Loucy (cell line): ENCODE data around the gene WWOX.

ENCODE experiments used
- EZH2phosphoT487 ChIP-seq: fragments of 200-600 bp; IDR thresholded peaks from 2 replicates; pipeline ENCODE4 v1.6.1; 2018; ENCODE audit warnings: antibody characterized with exemption, mild to moderate bottlenecking, moderate library complexity, borderline replicate concordance
- TF ChIP-seq, protein P1 (sequence below): fragments of 200-600 bp; sonication (generic); conservative IDR thresholded peaks from 2 replicates; pipeline ENCODE4 v1.5.1; 2014; ENCODE audit warnings: mild to moderate bottlenecking, antibody characterized with exemption, low read length

DNA sequence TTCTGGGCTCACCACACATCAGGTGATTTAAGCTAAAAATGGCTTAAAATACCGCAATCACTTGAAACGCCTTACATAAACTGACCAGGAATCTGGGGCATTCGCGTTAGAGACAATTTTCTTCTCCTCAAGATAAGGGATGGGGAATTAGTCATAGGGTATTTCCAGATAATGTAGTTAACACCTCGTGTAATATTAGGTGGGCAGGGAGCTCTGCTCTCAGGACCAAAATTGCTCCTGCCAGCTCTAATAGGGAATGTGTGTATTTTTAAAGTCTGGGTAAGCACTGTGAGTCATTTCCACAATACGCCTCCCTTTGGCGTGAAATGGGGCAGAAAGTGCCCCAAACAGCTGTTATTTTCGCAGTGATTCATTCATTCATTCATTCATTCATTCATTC, 1092.5 kb downstream of the WWOX start:
- TF ChIP-seq, protein P1, sequence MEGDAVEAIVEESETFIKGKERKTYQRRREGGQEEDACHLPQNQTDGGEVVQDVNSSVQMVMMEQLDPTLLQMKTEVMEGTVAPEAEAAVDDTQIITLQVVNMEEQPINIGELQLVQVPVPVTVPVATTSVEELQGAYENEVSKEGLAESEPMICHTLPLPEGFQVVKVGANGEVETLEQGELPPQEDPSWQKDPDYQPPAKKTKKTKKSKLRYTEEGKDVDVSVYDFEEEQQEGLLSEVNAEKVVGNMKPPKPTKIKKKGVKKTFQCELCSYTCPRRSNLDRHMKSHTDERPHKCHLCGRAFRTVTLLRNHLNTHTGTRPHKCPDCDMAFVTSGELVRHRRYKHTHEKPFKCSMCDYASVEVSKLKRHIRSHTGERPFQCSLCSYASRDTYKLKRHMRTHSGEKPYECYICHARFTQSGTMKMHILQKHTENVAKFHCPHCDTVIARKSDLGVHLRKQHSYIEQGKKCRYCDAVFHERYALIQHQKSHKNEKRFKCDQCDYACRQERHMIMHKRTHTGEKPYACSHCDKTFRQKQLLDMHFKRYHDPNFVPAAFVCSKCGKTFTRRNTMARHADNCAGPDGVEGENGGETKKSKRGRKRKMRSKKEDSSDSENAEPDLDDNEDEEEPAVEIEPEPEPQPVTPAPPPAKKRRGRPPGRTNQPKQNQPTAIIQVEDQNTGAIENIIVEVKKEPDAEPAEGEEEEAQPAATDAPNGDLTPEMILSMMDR: no peak
- TF ChIP-seq EZH2phosphoT487: no peak
